ENCODE results near the gene HEPHL1.

Gene HEPHL1

GRCh38 chr11:93984936-93985335 is 36.2 kb upstream of the HEPHL1 start:
- no peak overlapping the region for H3K4me3 ChIP-seq (replicated peaks; ENCODE audit: insufficient read depth, low read length)
- peaks cover 2% of the 10 kb centered on the region for H3K27me3 ChIP-seq (ENCODE audit: insufficient read depth, poor library complexity, severe bottlenecking)
- TF ChIP-seq CTCF (IDR thresholded peaks at IDR 0.05; ENCODE audit: insufficient read depth, low read length) = no peak
- TF ChIP-seq GABPA (IDR thresholded peaks at IDR 0.05; ENCODE audit: low read depth) = no peak
- TF ChIP-seq POLR2AphosphoS5 (IDR thresholded peaks at IDR 0.05; ENCODE audit: low read depth) = no peak
- no peak for TF ChIP-seq SPI1 (IDR thresholded peaks at IDR 0.05; ENCODE audit: borderline replicate concordance, low read depth)
- TF ChIP-seq REST (IDR thresholded peaks at IDR 0.05; ENCODE audit: insufficient replicate concordance, low read depth) = no peak
- DNase-seq (ENCODE audit: low read depth in 1 of 2, low spot score in 1 of 2) = no peak
- H3K27ac ChIP-seq (replicated peaks) = no peak overlapping the region

- DNase-seq (ENCODE audit: low read depth in 1 of 2, low spot score in 1 of 2) = no peak
- Histone ChIP-seq H3K27me3 (ENCODE audit: insufficient read depth, poor library complexity, severe bottlenecking) (peaks cover 2% of the 10 kb centered on the region), H3K4me3 (replicated peaks; ENCODE audit: insufficient read depth, low read length) (no peak overlapping the region), H3K27ac (replicated peaks) (no peak overlapping the region)
- TF ChIP-seq POLR2AphosphoS5 (IDR thresholded peaks at IDR 0.05; ENCODE audit: low read depth) (no peak), SPI1 (IDR thresholded peaks at IDR 0.05; ENCODE audit: borderline replicate concordance, low read depth) (no peak)
Observed at GRCh38 chr11:93986716-93987115, 34.4 kb upstream of the HEPHL1 start.

- Histone ChIP-seq H3K27ac (replicated peaks) (no peak overlapping the region), H3K4me3 (replicated peaks; ENCODE audit: insufficient read depth, low read length) (no peak overlapping the region), H3K27me3 (ENCODE audit: insufficient read depth, poor library complexity, severe bottlenecking) (peaks cover 2% of the 10 kb centered on the region)
- no peak for TF ChIP-seq POLR2AphosphoS5 (IDR thresholded peaks at IDR 0.05; ENCODE audit: low read depth)
- TF ChIP-seq REST (IDR thresholded peaks at IDR 0.05; ENCODE audit: insufficient replicate concordance, low read depth) = no peak
- no peak for TF ChIP-seq GABPA (IDR thresholded peaks at IDR 0.05; ENCODE audit: low read depth)
- no peak for TF ChIP-seq CTCF (IDR thresholded peaks at IDR 0.05; ENCODE audit: insufficient read depth, low read length)
- no peak for TF ChIP-seq SPI1 (IDR thresholded peaks at IDR 0.05; ENCODE audit: borderline replicate concordance, low read depth)
- no peak for DNase-seq (ENCODE audit: low read depth in 1 of 2, low spot score in 1 of 2)
Observed at GRCh38 chr11:93988455-93988854, 32.7 kb upstream of the HEPHL1 start.

GRCh38 chr11:93988912-93989311 is 32.2 kb upstream of the HEPHL1 start:
- Histone ChIP-seq H3K27me3 (ENCODE audit: insufficient read depth, poor library complexity, severe bottlenecking) (peaks cover 2% of the 10 kb centered on the region), H3K27ac (replicated peaks) (no peak overlapping the region), H3K4me3 (replicated peaks; ENCODE audit: insufficient read depth, low read length) (no peak overlapping the region)
- no peak for TF ChIP-seq REST (IDR thresholded peaks at IDR 0.05; ENCODE audit: insufficient replicate concordance, low read depth)
- TF ChIP-seq SPI1 (IDR thresholded peaks at IDR 0.05; ENCODE audit: borderline replicate concordance, low read depth) = no peak
- no peak for TF ChIP-seq GABPA (IDR thresholded peaks at IDR 0.05; ENCODE audit: low read depth)
- no peak for TF ChIP-seq POLR2AphosphoS5 (IDR thresholded peaks at IDR 0.05; ENCODE audit: low read depth)
- TF ChIP-seq CTCF (IDR thresholded peaks at IDR 0.05; ENCODE audit: insufficient read depth, low read length) = no peak
- no peak for DNase-seq (ENCODE audit: low read depth in 1 of 2, low spot score in 1 of 2)
